Fibroblast of skin of right quadriceps (primary cell): ENCODE results near the gene LRTM1.
A peak's percentile ranks its signal among the peaks of the same experiment; 100 is the strongest.

ENCODE experiments used
- DNase-seq: peaks from one replicate; pipeline ENCODE4 v3.0.0-alpha.2; 2013

LRTM1 gene

GRCh38 chr3:54939557-54940300 is 11.9 kb upstream of the LRTM1 start:
- no peak for DNase-seq

- peak; percentile 52 for DNase-seq
These were observed 8.7 kb upstream of the LRTM1 start for GRCh38 chr3:54936561-54936960.

GRCh38 chr3:54935869-54936268 is 8.0 kb upstream of the LRTM1 start:
- no peak for DNase-seq

GRCh38 chr3:54932606-54933005 is 4.7 kb upstream of the LRTM1 start:
- DNase-seq: no peak

GRCh38 chr3:54931182-54931581 is 3.3 kb upstream of the LRTM1 start:
- no peak for DNase-seq

GRCh38 chr3:54918516-54918915 is 9.3 kb downstream of the LRTM1 start:
- no peak for DNase-seq

GRCh38 chr3:54917862-54918261 is 10.0 kb downstream of the LRTM1 start:
- DNase-seq: peak; percentile 27

GRCh38 chr3:54917174-54917573 is 10.7 kb downstream of the LRTM1 start:
- peak; percentile 84 for DNase-seq

GRCh38 chr3:54916732-54917131 is 11.1 kb downstream of the LRTM1 start:
- no peak for DNase-seq

- DNase-seq: no peak
These were observed 11.9 kb downstream of the LRTM1 start for GRCh38 chr3:54915976-54916375.

GRCh38 chr3:54915181-54915580 is 12.7 kb downstream of the LRTM1 start:
- DNase-seq: no peak

GRCh38 chr3:54914180-54914579 is 13.7 kb downstream of the LRTM1 start:
- DNase-seq: no peak

GRCh38 chr3:54909191-54909590 is 18.7 kb downstream of the LRTM1 start:
- no peak for DNase-seq

- DNase-seq: no peak
These were observed 21.1 kb downstream of the LRTM1 start for GRCh38 chr3:54906763-54907162.

- DNase-seq: no peak
These were observed 21.9 kb downstream of the LRTM1 start for GRCh38 chr3:54905920-54906319.

- DNase-seq: peak; percentile 78
These were observed 22.5 kb downstream of the LRTM1 start for GRCh38 chr3:54905261-54905888.

GRCh38 chr3:54901906-54902685 is 25.8 kb downstream of the LRTM1 start:
- DNase-seq: no peak

GRCh38 chr3:54900838-54901591 is 26.8 kb downstream of the LRTM1 start:
- DNase-seq: peak; percentile 32

GRCh38 chr3:54899273-54899672 is 28.6 kb downstream of the LRTM1 start:
- DNase-seq: no peak

- peak; percentile 71 for DNase-seq
These were observed 30.7 kb downstream of the LRTM1 start for GRCh38 chr3:54897028-54897711.

- DNase-seq: no peak
These were observed 32.2 kb downstream of the LRTM1 start for GRCh38 chr3:54895613-54896012.

- no peak for DNase-seq
These were observed 35.7 kb downstream of the LRTM1 start for GRCh38 chr3:54892168-54892567.

GRCh38 chr3:54891540-54891897 is 36.3 kb downstream of the LRTM1 start:
- peak; percentile 95 for DNase-seq
